H9 (cell line): ENCODE results near the gene EFNB2. TPM values are rescaled to one million over a fixed set of nuclear protein-coding genes. Genes with fewer than 3 reads are reported as not detected.

ENCODE experiments used
- DNase-seq: peaks from one replicate; pipeline ENCODE4 v3.0.0-alpha.2; 2017
- H2AFZ ChIP-seq: one replicate; pipeline ENCODE4 v1.6.1; 2013; ENCODE audit warnings: mild to moderate bottlenecking, low read length, control low read depth, moderate library complexity
- H2AK5ac ChIP-seq: 2 replicates; pipeline ENCODE4 v1.6.1; 2013; ENCODE audit warnings: low read length, control low read depth, mixed read lengths; ENCODE audit not compliant: insufficient read length
- H2BK120ac ChIP-seq: one replicate; pipeline ENCODE4 v1.6.1; 2013; ENCODE audit warnings: low read depth, mild to moderate bottlenecking, low read length, control low read depth, inconsistent platforms; ENCODE audit not compliant: poor library complexity, severe bottlenecking
- H2BK12ac ChIP-seq: 2 replicates; pipeline ENCODE4 v1.6.1; 2013; ENCODE audit warnings: low read length, control low read depth, mixed read lengths, low read depth; ENCODE audit not compliant: insufficient read length
- H2BK15ac ChIP-seq: 2 replicates; pipeline ENCODE4 v1.6.1; 2013; ENCODE audit warnings: low read depth, low read length, control low read depth
- H2BK20ac ChIP-seq: one replicate; pipeline ENCODE4 v1.6.1; 2013; ENCODE audit warnings: low read depth, mild to moderate bottlenecking, low read length, control low read depth, inconsistent platforms; ENCODE audit not compliant: poor library complexity, severe bottlenecking
- H2BK5ac ChIP-seq: 2 replicates; pipeline ENCODE4 v1.6.1; 2013; ENCODE audit warnings: low read length, control low read depth, mixed read lengths; ENCODE audit not compliant: insufficient read length
- H3K14ac ChIP-seq: 2 replicates; pipeline ENCODE4 v1.6.1; 2013; ENCODE audit warnings: low read length, control low read depth; ENCODE audit not compliant: insufficient read depth
- H3K18ac ChIP-seq: 2 replicates; pipeline ENCODE4 v1.6.1; 2013; ENCODE audit warnings: low read depth, mild to moderate bottlenecking, mixed read lengths, low read length, control low read depth; ENCODE audit not compliant: insufficient read length
- H3K23ac ChIP-seq: 2 replicates; pipeline ENCODE4 v1.6.1; 2013; ENCODE audit warnings: low read length, control low read depth, mixed read lengths, low read depth; ENCODE audit not compliant: insufficient read length
- H3K23me2 ChIP-seq: 2 replicates; pipeline ENCODE4 v1.6.1; 2013; ENCODE audit warnings: low read depth, mild to moderate bottlenecking, mixed read lengths, low read length, control low read depth; ENCODE audit not compliant: insufficient read length, poor library complexity, severe bottlenecking
- H3K27ac ChIP-seq: 2 replicates; pipeline ENCODE4 v1.5.1; 2013; ENCODE audit warnings: low read length, control low read depth, mixed read lengths, low read depth; ENCODE audit not compliant: insufficient read length
- H3K27me3 ChIP-seq: 2 replicates; pipeline ENCODE4 v1.6.1; 2013; ENCODE audit warnings: low read length, control low read depth, inconsistent platforms; ENCODE audit not compliant: insufficient read depth
- H3K4ac ChIP-seq: 2 replicates; pipeline ENCODE4 v1.6.1; 2013; ENCODE audit warnings: low read depth, mild to moderate bottlenecking, control low read depth, inconsistent platforms, low read length, moderate library complexity
- H3K4me1 ChIP-seq: 2 replicates; pipeline ENCODE4 v1.6.1; 2013; ENCODE audit warnings: low read length, control low read depth, inconsistent platforms; ENCODE audit not compliant: insufficient read depth
- H3K4me2 ChIP-seq: 2 replicates; pipeline ENCODE4 v1.6.1; 2013; ENCODE audit warnings: low read length, control low read depth, mixed read lengths; ENCODE audit not compliant: insufficient read length, insufficient read depth
- H3K56ac ChIP-seq: 2 replicates; pipeline ENCODE4 v1.6.1; 2013; ENCODE audit warnings: low read depth, mild to moderate bottlenecking, mixed read lengths, low read length, control low read depth; ENCODE audit not compliant: insufficient read length
- H3K79me1 ChIP-seq: 2 replicates; pipeline ENCODE4 v1.6.1; 2013; ENCODE audit warnings: low read depth, mild to moderate bottlenecking, moderate library complexity, low read length, control low read depth, inconsistent platforms; ENCODE audit not compliant: insufficient read depth, poor library complexity, severe bottlenecking
- H3K79me2 ChIP-seq: 2 replicates; pipeline ENCODE4 v1.6.1; 2013; ENCODE audit warnings: low read length, control low read depth, inconsistent platforms; ENCODE audit not compliant: insufficient read depth
- H3K9ac ChIP-seq: 2 replicates; pipeline ENCODE4 v1.6.1; 2013; ENCODE audit warnings: low read length, control low read depth, mixed read lengths; ENCODE audit not compliant: insufficient read length; ENCODE audit errors: extremely low read depth
- H3K9me3 ChIP-seq: one replicate; pipeline ENCODE4 v1.6.1; 2013; ENCODE audit warnings: low read depth, low read length, inconsistent platforms; ENCODE audit not compliant: control insufficient read depth
- H3T11ph ChIP-seq: one replicate; pipeline ENCODE4 v1.6.1; 2013; ENCODE audit warnings: mild to moderate bottlenecking, low read length, control low read depth, inconsistent platforms
- H4K20me1 ChIP-seq: one replicate; pipeline ENCODE4 v1.6.1; 2013; ENCODE audit not compliant: control insufficient read depth, insufficient read length, insufficient read depth
- H4K5ac ChIP-seq: 2 replicates; pipeline ENCODE4 v1.6.1; 2013; ENCODE audit warnings: low read depth, mild to moderate bottlenecking, mixed read lengths, low read length, control low read depth; ENCODE audit not compliant: insufficient read length
- H4K8ac ChIP-seq: replicated peaks from 2 replicates; pipeline ENCODE4 v1.6.1; 2013; ENCODE audit warnings: low read length, control low read depth, mixed read lengths, low read depth; ENCODE audit not compliant: insufficient read length
- H4K91ac ChIP-seq: 2 replicates; pipeline ENCODE4 v1.6.1; 2013; ENCODE audit warnings: low read depth, mild to moderate bottlenecking, moderate library complexity, mixed read lengths, low read length, control low read depth; ENCODE audit not compliant: insufficient read length
- H3K27ac Mint-ChIP-seq, 3 experiments: 2 replicates in 2 of 3; 3 replicates in 1 of 3; pipeline ENCODE4 v1.8.0; 2020 to 2021; ENCODE audit warnings: mixed read lengths in 3 of 3, mild to moderate bottlenecking in 1 of 3, moderate library complexity in 1 of 3
- H3K27me3 Mint-ChIP-seq: 2 replicates; pipeline ENCODE4 v1.8.0; 2021; ENCODE audit warnings: low read depth, mild to moderate bottlenecking, moderate library complexity, mixed read lengths
- H3K36me3 Mint-ChIP-seq, 3 experiments: 2 replicates in 2 of 3; 3 replicates in 1 of 3; pipeline ENCODE4 v1.8.0; 2020 to 2021; ENCODE audit warnings: low read depth in 3 of 3, mixed read lengths in 3 of 3; ENCODE audit not compliant: insufficient read depth in 1 of 3
- H3K4me1 Mint-ChIP-seq, 2 experiments: 2 replicates each; pipeline ENCODE4 v1.8.0; 2020; ENCODE audit warnings: mixed read lengths in 2 of 2
- H3K4me3 Mint-ChIP-seq, 2 experiments: 2 replicates in 1 of 2; 3 replicates in 1 of 2; pipeline ENCODE4 v1.8.0; 2020 to 2021; ENCODE audit warnings: mild to moderate bottlenecking in 2 of 2, mixed read lengths in 2 of 2, moderate library complexity in 1 of 2
- H3K9me3 Mint-ChIP-seq, 2 experiments: 2 replicates in 1 of 2; 3 replicates in 1 of 2; pipeline ENCODE4 v1.8.0; 2020; ENCODE audit warnings: mild to moderate bottlenecking in 2 of 2, mixed read lengths in 2 of 2, moderate library complexity in 1 of 2
- WGBS: extraction: QIAGEN DNeasy Blood & Tissue Kit; methylation state at CpG from one replicate; pipeline ENCODE4 v1.1.7; 2013; ENCODE audit warnings: missing lambda C conversion rate, low lambda C conversion rate, mixed read lengths; ENCODE audit not compliant: insufficient read length; ENCODE audit errors: extremely low coverage; 5-methylcytosine and 5-hydroxymethylcytosine counted together
- total RNA-seq: library from RNA; stranded (reverse); gene quantifications from 2 replicates; pipeline ENCODE4 v1.2.1, GENCODE V29; 2021
- TF ChIP-seq, protein P1 (sequence below): fragments of 200-600 bp; sonication (generic); conservative IDR thresholded peaks from 3 replicates; pipeline ENCODE4 v1.8.0; 2021; ENCODE audit warnings: antibody characterized with exemption, mild to moderate bottlenecking

The EFNB2 gene
- total RNA-seq, 1 experiment from 2014 or later: 12.7 TPM

DNA sequence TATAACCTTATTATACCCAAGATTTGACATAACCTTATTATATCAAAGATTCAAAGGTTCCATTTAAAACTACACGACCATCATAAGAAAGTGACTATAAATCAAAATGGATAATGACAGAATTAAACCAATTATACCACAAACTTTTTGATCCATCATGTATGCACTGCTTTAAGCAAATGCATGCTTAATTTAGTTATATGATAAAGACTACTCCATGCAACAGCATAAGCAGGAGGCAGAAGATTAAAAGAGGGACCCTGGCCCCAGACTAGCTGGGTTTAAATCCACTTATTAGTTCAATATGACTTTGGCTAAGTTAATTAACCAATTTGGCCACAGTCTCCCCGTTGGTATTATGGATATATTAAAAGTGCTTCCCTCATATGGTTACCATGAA, 11.4 kb downstream of the EFNB2 start:
- Histone ChIP-seq H2BK120ac (no peak overlapping the region), H2BK5ac (no peak overlapping the region), H3K23ac (no peak overlapping the region), H3K18ac (no peak overlapping the region), H2AK5ac (no peak overlapping the region), H3K9ac (no peak overlapping the region), H4K20me1 (no peaks in the 10 kb centered on the region), H2BK12ac (no peak overlapping the region), H3K4me2 (no peak overlapping the region), H3K4me1 (peaks cover 34% of the 10 kb centered on the region), H3K79me1 (no peaks in the 10 kb centered on the region), H2AFZ (no peak overlapping the region), H4K91ac (no peak overlapping the region), H4K5ac (no peak overlapping the region), H3K9me3 (no peaks in the 10 kb centered on the region), H3K27ac (no peak overlapping the region), H3T11ph (no peak overlapping the region), H3K14ac (no peak overlapping the region), H4K8ac (no peak overlapping the region), H3K79me2 (peaks cover 10% of the 10 kb centered on the region; the same call in 1 of the 2 replicates), H3K56ac (no peak overlapping the region), H3K4ac (no peak overlapping the region), H3K27me3 (no peaks in the 10 kb centered on the region), H2BK20ac (no peak overlapping the region), H2BK15ac (no peak overlapping the region), H3K23me2 (no peaks in the 10 kb centered on the region)
- Mint-ChIP-seq H3K4me1 (peaks cover 81% of the 10 kb centered on the region in 2 experiments), H3K9me3 (no peaks in the 10 kb centered on the region), H3K4me3 (no peak overlapping the region), H3K27me3 (peaks cover 18% of the 10 kb centered on the region), H3K27ac (no peak overlapping the region), H3K36me3 (no peaks in the 10 kb centered on the region)
- DNase-seq: no peak
- TF ChIP-seq, protein P1, sequence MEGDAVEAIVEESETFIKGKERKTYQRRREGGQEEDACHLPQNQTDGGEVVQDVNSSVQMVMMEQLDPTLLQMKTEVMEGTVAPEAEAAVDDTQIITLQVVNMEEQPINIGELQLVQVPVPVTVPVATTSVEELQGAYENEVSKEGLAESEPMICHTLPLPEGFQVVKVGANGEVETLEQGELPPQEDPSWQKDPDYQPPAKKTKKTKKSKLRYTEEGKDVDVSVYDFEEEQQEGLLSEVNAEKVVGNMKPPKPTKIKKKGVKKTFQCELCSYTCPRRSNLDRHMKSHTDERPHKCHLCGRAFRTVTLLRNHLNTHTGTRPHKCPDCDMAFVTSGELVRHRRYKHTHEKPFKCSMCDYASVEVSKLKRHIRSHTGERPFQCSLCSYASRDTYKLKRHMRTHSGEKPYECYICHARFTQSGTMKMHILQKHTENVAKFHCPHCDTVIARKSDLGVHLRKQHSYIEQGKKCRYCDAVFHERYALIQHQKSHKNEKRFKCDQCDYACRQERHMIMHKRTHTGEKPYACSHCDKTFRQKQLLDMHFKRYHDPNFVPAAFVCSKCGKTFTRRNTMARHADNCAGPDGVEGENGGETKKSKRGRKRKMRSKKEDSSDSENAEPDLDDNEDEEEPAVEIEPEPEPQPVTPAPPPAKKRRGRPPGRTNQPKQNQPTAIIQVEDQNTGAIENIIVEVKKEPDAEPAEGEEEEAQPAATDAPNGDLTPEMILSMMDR: no peak
- WGBS: no CpG with 5 or more reads among the region's 2 CpGs
